Lower leg skin (tissue), 3 donors: Measurements from ENCODE around the gene ANKRD13B.

ENCODE experiments used
- CTCF ChIP-seq, 3 donors: fragments of 450-650 bp; IDR thresholded peaks; one replicate each; pipeline ENCODE4 v1.5.1; 2016; ENCODE audit warnings: antibody characterized with exemption in 3 of 3, mild to moderate bottlenecking in 3 of 3, moderate library complexity in 2 of 3
- POLR2A ChIP-seq, 2 donors: fragments of 450-650 bp; IDR thresholded peaks; one replicate each; pipeline ENCODE4 v1.6.1; 2016 to 2017; ENCODE audit warnings: antibody characterized with exemption in 2 of 2, mild to moderate bottlenecking in 1 of 2, moderate library complexity in 1 of 2

DNA sequence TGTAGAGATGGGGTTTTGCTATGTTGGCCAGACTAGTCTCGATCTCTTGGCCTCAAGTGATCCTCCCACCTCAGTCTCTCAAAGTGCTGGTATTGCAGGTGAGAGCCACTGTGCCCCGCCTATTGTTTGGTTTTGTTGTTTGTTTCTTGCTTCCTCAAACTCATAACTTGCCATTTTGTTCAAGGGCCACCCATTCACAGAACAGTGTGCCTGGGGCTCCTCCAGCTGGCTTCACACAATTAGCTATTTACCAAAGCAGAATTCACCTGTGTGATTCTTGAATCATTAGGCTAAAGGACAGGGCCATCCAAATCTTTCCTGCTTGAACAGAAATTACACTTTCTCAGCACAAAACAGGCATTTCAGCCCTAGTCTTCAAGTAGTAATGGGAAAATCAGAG is 33.3 kb upstream of the ANKRD13B start:
- no peak for TF ChIP-seq POLR2A (IDR thresholded peaks at IDR 0.05)
- no peak for TF ChIP-seq CTCF (IDR thresholded peaks at IDR 0.05)
